Measurements from ENCODE around the gene PRUNE2. TPM values are rescaled to one million over a fixed set of nuclear protein-coding genes. Genes with fewer than 3 reads are reported as not detected.
A peak's percentile ranks its signal among the peaks of the same experiment; 100 is the strongest.
"Not testable (repeated sequence)": the region's sequence is repeated elsewhere in the genome, so short reads cannot be mapped to it uniquely, and the experiment has no call there.

PRUNE2 gene
- polyA plus RNA-seq, 4 donors: 9.0 to 16.3 (median 11.1) TPM

GRCh38 chr9:76803083-76803482, 102.8 kb downstream of the PRUNE2 start:
- no peak for DNase-seq (ENCODE audit: low read depth in 4 of 4, low spot score in 2 of 4)

DNA sequence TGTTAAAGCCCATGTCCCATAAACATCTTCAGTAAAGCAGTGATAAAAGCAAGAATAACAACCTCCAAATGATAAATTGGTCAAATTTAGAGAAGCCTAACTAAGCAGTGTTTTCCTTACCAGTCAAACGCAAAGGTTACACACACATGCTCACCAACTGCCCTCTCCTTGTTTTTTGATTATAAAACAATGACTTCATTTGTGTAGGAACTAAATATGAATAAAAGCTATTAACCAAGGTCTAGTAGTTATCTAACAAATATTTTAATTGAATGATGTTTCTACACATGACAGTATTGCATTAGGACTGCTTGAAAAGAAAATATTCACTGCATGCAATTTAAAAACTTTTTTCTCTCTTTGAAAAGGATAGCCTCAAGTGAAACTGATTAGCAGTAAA, 105.0 kb downstream of the PRUNE2 start:
- DNase-seq (ENCODE audit: low read depth in 4 of 4, low spot score in 2 of 4): no peak

- no peak for DNase-seq (ENCODE audit: low read depth in 4 of 4, low spot score in 2 of 4)
These were observed 106.4 kb downstream of the PRUNE2 start for GRCh38 chr9:76799473-76799872.

- DNase-seq (ENCODE audit: low read depth in 4 of 4, low spot score in 2 of 4): no peak
These were observed 107.4 kb downstream of the PRUNE2 start for GRCh38 chr9:76798527-76798926.

DNA sequence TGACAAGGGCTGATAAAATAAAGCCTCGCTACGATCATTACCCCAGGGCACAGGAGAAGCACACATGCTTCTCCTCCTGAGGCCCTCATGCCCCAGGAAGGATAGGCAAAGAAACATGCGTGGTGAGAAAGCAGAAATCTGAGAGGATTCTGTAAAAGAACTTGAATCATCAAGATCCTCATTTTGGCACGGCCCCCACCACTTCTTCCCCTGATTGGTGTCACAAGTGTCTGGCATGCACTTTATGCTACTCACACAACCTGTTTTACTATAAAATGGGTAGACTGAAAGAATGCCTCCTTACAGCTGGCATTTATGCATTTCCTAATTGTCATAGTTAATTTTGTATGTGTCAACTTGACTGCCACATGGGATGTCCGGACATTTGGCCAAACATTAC, 109.6 kb downstream of the PRUNE2 start:
- DNase-seq (ENCODE audit: low read depth in 4 of 4, low spot score in 2 of 4): no peak

DNA sequence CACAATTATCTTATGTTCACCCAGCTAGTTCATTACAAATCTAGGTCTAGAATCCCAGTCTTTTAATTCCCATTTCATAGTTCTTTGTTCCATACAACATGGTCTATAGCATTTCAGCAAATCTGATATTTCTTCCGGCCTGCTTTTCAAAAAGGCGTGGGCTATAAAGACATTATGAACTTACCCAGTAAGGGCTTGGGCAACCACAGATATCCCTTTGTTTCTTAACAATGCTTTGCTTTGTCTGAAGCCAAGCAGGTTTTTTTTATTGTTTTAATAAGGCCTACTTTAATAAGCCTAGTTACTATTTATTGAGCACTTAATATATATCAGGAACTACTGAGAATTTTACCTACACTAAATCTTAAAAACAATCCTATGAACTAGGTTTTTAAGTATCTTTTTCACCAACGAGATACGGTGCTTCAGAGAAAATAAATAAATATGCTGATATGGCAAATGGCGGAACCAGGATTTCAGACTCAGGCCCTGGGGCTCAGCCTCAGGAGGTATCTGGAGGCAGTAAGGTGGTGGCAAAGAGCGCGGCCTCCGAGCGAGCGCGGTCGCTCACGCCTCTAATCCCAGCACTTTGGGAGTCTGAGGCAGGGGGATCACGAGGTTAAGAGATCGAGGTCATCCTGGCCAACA, 112.0 kb downstream of the PRUNE2 start:
- DNase-seq (ENCODE audit: low read depth in 4 of 4, low spot score in 2 of 4): no peak

GRCh38 chr9:76789840-76790239, 116.1 kb downstream of the PRUNE2 start:
- DNase-seq (ENCODE audit: low read depth in 4 of 4, low spot score in 2 of 4): no peak

GRCh38 chr9:76787677-76788076, 118.2 kb downstream of the PRUNE2 start:
- no peak for DNase-seq (ENCODE audit: low read depth in 4 of 4, low spot score in 2 of 4)

GRCh38 chr9:76785501-76785900, 120.4 kb downstream of the PRUNE2 start:
- DNase-seq (ENCODE audit: low read depth in 4 of 4, low spot score in 2 of 4): no peak

DNA sequence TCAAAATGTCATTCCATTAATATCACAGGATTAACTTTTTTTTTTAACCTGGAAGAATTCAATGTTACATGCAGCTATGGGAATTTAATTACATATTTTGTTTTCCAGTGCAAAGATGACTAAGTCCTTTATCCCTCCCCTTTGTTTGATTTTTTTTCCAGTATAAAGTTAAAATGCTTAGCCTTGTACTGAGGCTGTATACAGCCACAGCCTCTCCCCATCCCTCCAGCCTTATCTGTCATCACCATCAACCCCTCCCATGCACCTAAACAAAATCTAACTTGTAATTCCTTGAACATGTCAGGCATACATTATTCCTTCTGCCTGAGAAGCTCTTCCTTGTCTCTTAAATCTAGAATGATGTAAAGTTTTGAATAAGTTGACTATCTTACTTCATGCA, 121.0 kb downstream of the PRUNE2 start:
- DNase-seq (ENCODE audit: low read depth in 4 of 4, low spot score in 2 of 4): no peak

DNA sequence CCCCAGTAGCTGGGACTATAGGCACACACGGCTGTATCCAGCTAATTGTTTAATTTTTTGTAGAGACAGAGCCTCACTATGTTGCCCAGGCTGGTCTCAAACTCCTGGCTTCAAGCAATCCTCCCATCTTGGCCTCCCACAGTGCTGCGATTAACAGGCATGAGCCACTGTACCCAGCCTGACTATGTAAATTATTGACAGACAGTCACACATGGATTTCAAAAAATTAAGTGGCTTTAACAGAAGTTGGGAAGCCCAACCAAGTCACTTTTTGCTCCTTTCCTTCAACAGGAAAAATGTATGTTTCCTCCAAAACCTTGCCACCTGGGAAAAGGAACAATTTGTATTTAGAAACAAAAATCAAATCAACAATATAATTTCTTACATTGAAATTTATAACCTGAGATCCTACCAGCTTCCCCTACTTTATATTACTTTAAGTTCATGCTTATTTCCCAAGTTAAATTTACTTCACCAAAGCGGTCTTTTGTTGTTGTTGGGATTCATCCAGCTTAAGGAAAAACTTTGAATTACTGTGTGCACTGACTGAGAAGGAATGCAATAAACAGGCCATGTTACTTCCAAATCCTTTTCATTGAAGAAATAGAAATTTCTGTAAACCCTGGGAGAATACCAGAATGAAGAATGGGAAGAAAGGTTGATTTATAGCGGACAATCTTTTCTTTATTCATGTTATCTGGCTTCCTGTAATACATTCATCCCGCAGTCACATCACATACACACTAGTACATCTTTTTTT, 133.0 kb downstream of the PRUNE2 start:
- peak in 3 of 4 donors; percentile 39 to 55 (median 52) for DNase-seq (ENCODE audit: low read depth in 4 of 4, low spot score in 2 of 4)

DNA sequence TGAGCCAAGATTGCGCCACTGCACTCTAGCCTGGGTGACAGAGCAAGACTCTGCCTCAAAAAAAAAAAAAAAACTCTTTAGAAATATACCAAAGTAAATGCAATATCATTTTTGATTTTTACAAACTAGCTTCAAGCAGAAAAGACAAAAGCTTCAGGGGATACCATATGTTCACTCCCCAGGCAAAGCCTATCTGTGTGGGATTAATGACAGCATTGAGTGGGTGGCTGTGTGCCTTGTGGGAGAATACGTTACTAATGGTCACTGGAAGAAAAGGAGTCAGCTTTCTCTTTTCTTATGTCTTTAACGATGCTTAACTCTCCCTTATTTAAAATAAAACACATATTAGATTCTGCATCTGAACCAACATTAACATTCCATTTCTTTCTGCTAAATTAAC, 139.8 kb downstream of the PRUNE2 start:
- no peak for DNase-seq (ENCODE audit: low read depth in 4 of 4, low spot score in 2 of 4)

DNA sequence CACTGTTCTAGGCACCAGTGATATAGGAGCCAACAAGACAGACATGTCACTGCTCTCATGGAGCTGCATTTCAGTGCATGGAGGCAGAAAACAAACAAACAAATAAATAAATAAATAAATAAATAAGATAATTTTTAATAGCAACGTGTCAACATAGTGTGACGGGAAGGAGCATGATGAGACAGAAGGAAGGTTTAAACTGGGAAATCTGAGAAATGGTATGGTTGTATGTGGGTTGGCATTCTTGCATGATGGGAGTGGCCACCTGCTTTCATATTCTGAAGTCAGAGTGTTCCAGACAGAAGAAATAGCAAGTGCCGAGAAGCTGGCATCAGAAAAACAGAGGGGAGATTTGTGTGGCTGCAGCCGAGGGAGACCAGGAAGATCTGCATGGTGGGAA, 141.8 kb downstream of the PRUNE2 start, which contains the start of gene PCA3:
TSS of gene PCA3 (plus strand) at position 301 of the 400 bp plus-strand sequence.
- DNase-seq (ENCODE audit: low read depth in 4 of 4, low spot score in 2 of 4): no peak

DNA sequence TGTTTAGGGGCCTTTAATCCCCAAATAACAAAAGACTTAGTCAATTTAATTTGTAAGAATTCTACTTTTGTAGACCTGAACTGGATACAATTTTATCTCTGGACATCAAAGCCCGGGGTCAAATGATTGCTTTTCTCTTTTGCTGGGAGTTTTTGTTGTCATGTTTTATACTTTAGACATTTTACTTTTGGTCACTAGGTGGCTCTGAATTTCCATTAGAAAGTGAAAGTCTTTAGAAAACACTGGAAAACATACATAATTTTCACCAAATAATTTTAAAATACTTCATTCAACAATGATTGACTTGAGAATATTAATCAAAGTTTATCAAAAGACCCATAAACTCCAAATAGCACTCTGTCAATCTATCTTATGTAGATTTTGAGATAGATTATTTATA, 144.5 kb downstream of the PRUNE2 start:
- DNase-seq (ENCODE audit: low read depth in 4 of 4, low spot score in 2 of 4): no peak

GRCh38 chr9:76759732-76760131, 146.2 kb downstream of the PRUNE2 start:
- DNase-seq (ENCODE audit: low read depth in 4 of 4, low spot score in 2 of 4): no peak

DNA sequence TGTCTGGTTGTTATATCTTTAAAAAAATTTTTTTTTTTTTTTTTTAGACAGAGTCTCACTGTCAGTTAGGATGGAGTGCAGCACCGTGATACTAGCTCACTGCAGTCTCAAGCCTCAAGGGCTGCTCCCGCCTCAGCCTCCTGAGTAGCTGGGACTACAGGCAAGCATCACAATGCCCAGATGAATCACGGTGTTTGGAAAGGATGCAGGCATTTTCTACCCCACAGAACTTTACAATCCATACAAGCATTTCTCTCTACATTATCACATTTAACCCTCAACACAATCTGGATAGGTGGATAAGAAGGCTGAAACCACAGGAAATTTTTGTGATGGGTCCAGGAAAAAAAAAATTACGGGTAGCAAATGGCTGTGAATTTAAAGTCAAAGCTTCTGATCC, 147.4 kb downstream of the PRUNE2 start:
- no peak for DNase-seq (ENCODE audit: low read depth in 4 of 4, low spot score in 2 of 4)

- DNase-seq (ENCODE audit: low read depth in 4 of 4, low spot score in 2 of 4): no peak
These were observed 148.8 kb downstream of the PRUNE2 start for GRCh38 chr9:76756941-76757673.

DNA sequence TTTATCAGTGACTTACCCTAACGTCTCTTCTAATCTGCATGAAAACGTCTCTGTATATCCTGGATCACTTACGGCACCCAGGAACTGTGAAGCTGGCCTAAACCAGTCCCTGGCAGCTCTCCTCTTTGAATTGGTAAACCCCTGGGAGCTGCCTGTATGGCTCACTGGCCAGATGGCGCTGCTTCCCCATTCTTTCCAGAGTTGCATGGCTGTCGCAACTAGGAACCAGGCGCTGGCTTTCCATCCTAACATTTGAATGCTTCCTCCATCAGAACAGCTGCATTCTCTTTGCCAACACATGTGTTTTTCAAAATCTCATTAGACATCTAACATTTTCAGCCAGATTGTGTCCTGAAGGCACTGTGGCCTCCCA, 149.7 kb downstream of the PRUNE2 start:
- DNase-seq (ENCODE audit: low read depth in 4 of 4, low spot score in 2 of 4): no peak

- DNase-seq (ENCODE audit: low read depth in 4 of 4, low spot score in 2 of 4): no peak
These were observed 154.9 kb downstream of the PRUNE2 start for GRCh38 chr9:76751001-76751400.

DNA sequence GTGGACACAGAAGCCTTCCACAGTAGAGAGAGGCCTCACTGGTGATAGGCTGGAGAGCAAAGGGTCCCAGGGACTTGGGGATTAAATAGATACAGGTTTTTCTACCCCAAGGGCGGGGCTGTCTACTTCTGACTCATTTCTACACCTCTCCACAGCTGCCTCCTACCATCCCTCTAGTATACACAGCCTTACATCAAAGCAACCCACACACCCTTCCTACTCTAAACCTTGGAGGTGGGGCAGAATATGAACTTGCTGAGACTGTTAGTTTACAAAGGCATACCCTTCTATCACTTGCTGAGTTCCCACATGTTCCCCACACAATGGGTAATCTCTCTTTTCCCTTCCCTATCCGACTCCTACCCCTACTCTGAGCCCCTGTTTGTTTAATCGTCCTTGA, 161.6 kb downstream of the PRUNE2 start:
- DNase-seq (ENCODE audit: low read depth in 4 of 4, low spot score in 2 of 4): no peak

- no peak for DNase-seq (ENCODE audit: low read depth in 4 of 4, low spot score in 2 of 4)
These were observed 162.0 kb downstream of the PRUNE2 start for GRCh38 chr9:76743931-76744330.

DNA sequence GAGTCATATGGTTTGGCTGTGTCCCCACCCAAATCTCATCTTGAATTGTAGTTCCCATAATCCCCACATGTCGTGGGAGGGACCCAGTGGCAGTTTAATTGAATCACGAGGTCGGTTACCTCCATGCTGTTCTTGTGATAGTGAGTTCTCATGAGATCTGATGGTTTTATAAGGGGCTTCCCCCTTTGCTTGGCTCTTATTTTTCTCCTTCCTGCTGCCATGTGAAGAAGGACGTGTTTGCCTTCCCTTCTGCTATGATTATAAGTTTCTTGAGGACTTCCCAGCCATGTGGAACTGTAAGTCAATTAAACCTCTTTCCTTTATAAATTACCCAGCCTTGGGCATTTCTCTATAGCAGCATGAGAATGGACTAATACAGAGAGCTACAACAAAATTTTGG, 163.0 kb downstream of the PRUNE2 start:
- DNase-seq (ENCODE audit: low read depth in 4 of 4, low spot score in 2 of 4): not testable (repeated sequence)
